Ovary (tissue), 9 donors: Measurements from ENCODE around the gene PCBP2. TPM values are rescaled to one million over a fixed set of nuclear protein-coding genes. Genes with fewer than 3 reads are reported as not detected.

Experiments
- DNase-seq, 5 donors: peaks; one replicate each; pipeline ENCODE4 v3.0.0-alpha.2; 2019 to 2020
- H3K27ac ChIP-seq, 2 donors: fragments of 200-600 bp; one replicate each; pipeline versions ENCODE4 v1.5.1 to v1.8.0; 2019 to 2022
- H3K27me3 ChIP-seq: fragments of 200-600 bp; one replicate; pipeline ENCODE4 v1.8.0; 2022
- H3K36me3 ChIP-seq: fragments of 200-600 bp; sonication (generic); one replicate; pipeline ENCODE4 v1.5.1; 2019
- H3K4me1 ChIP-seq: one replicate; pipeline ENCODE4 v1.8.1; 2013; ENCODE audit warnings: mild to moderate bottlenecking, moderate library complexity; ENCODE audit not compliant: insufficient read depth
- H3K4me3 ChIP-seq: fragments of 200-600 bp; sonication (generic); one replicate; pipeline ENCODE4 v1.5.1; 2017
- H3K9me3 ChIP-seq, 2 donors: fragments of 200-600 bp in 1 of 2; sonication (generic) in 1 of 2; one replicate each; pipeline versions ENCODE4 v1.5.1 to v1.8.1; 2013 to 2019; ENCODE audit warnings: mild to moderate bottlenecking in 1 of 2, moderate library complexity in 1 of 2
- EP300 ChIP-seq: sonication (generic); formaldehyde crosslinking; IDR thresholded peaks from one replicate; pipeline ENCODE4 v1.6.1; 2017; ENCODE audit warnings: antibody characterized with exemption
- POLR2A ChIP-seq: fragments of 450-650 bp; IDR thresholded peaks from one replicate; pipeline ENCODE4 v1.6.1; 2017; ENCODE audit warnings: antibody characterized with exemption, mild to moderate bottlenecking, moderate library complexity
- WGBS, 3 donors: extraction: QIAGEN DNeasy Blood & Tissue Kit in 1 of 3; methylation state at CpG; one replicate each; pipeline versions ENCODE4 v1.1.5 to v1.1.7; 2013 to 2017; 5-methylcytosine and 5-hydroxymethylcytosine counted together
- intact Hi-C, 4 donors: fragments of 100-400 bp; cut with DNase I; formaldehyde crosslinking; loops; one replicate each; pipeline versions ENCODE4 v1.11.0 to v1.15.1; 2022 to 2023
- polyA plus RNA-seq, 2 donors: library from polyadenylated mRNA; stranded (reverse); fragments of 200-250 nt in 1 of 2; fragments of 350-450 nt in 1 of 2; fragmentation: Illumina TruSeq in 1 of 2; extraction: RNeasy Lipid Tissue Mini Kit (QIAGEN cat#74804) in 1 of 2; gene quantifications; one replicate each; pipeline ENCODE4 v1.2.3, GENCODE V29; 2013 to 2014
- total RNA-seq, 7 donors: library from RNA; depleted of rRNA in 2 of 7; stranded (reverse); fragments of >200 nt in 2 of 7; fragmentation: NEBNext Ultra II Directional in 3 of 7; extraction: Animal tissue kit (Norgen Biotek cat#: 25700) in 3 of 7; gene quantifications; one replicate each; pipeline versions ENCODE4 v1.1.0 to v1.2.4, GENCODE V29; 2016 to 2023
- TF ChIP-seq, protein P1 (sequence below), 3 donors: fragments of 450-650 bp in 2 of 3; fragments of 200-600 bp in 1 of 3; IDR thresholded peaks; one replicate each; pipeline versions ENCODE4 v1.5.1 to v1.8.0; 2016 to 2022; ENCODE audit warnings: antibody characterized with exemption in 3 of 3, mild to moderate bottlenecking in 1 of 3
- donor health status: DM: no; HTN: no; CAD: no; lungs with moderate emphysema.
- donor health status: DM: no; HTN: no; CAD: no.
- donor health status: Bipolar disorder and iron deficiency.
- donor health status: DM: yes; HTN: yes; CAD: no.
- donor health status: DM: no; HTN: no; CAD: no.
- donor health status: DM: yes; HTN: yes; CAD: no.

The PCBP2 gene
- total and polyA plus RNA-seq, 9 donors = 413 to 1,354 (median 948) TPM

DNA sequence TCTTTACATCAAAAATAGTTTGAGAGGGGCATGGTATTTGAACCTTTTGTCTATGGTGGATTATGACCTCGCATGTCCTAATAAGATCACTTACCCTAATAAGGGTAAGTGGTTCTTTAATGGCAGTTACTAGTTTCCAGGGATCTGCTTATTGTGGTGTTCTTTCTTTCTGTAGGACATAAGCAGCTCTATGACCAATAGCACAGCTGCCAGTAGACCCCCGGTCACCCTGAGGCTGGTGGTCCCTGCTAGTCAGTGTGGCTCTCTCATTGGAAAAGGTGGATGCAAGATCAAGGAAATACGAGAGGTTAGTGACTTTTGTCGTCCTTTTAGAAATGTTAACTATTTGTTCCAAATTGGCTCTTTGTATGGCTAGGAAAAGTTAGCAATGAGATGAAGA lies 7.2 kb downstream of the PCBP2 start:
- Histone ChIP-seq H3K4me3 (no peak overlapping the region), H3K27ac (no peak overlapping the region), H3K36me3 (no peaks in the 10 kb centered on the region), H3K27me3 (no peaks in the 10 kb centered on the region), H3K4me1 (peaks cover 2% of the 10 kb centered on the region), H3K9me3 (no peaks in the 10 kb centered on the region)
- intact Hi-C loops = no loop called here
- DNase-seq = no peak
- TF ChIP-seq POLR2A (no peak), EP300 (no peak)
- TF ChIP-seq, protein P1, sequence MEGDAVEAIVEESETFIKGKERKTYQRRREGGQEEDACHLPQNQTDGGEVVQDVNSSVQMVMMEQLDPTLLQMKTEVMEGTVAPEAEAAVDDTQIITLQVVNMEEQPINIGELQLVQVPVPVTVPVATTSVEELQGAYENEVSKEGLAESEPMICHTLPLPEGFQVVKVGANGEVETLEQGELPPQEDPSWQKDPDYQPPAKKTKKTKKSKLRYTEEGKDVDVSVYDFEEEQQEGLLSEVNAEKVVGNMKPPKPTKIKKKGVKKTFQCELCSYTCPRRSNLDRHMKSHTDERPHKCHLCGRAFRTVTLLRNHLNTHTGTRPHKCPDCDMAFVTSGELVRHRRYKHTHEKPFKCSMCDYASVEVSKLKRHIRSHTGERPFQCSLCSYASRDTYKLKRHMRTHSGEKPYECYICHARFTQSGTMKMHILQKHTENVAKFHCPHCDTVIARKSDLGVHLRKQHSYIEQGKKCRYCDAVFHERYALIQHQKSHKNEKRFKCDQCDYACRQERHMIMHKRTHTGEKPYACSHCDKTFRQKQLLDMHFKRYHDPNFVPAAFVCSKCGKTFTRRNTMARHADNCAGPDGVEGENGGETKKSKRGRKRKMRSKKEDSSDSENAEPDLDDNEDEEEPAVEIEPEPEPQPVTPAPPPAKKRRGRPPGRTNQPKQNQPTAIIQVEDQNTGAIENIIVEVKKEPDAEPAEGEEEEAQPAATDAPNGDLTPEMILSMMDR (IDR thresholded peaks at IDR 0.05) = no peak
- 61 to 69% (median 68%) methylated on average over 4 of the region's 4 CpGs for WGBS, 3 donors

DNA sequence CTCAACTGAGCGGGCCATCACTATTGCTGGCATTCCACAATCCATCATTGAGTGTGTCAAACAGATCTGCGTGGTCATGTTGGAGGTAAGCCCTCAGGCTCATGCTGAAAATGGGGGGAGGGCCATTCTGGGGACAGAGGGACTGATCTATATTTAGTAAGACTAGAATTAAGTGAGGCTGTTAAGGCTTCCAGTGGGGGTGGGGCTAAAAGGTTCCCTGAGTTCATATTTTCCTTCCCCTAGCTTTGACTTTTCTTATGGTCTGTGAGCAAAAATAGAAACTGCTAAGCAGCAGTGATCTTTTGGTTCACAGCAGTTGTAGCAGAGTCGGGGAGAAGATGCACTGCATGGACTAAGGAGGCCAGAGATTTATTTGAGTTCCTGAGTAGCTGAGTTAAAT lies 9.2 kb downstream of the PCBP2 start:
- H3K4me1 ChIP-seq = no peaks in the 10 kb centered on the region
- intact Hi-C loops = loop anchor here in 1 of 4 donors (5.0 kb wide), 1 partner anchor 46 kb away; the partner anchor contains the start of gene NPFF
- no peaks in the 10 kb centered on the region for H3K27me3 ChIP-seq
- no peak for TF ChIP-seq EP300
- no peaks in the 10 kb centered on the region for H3K9me3 ChIP-seq
- 60 to 75% (median 63%) methylated on average over 3 of the region's 3 CpGs for WGBS, 3 donors
- no peak overlapping the region for H3K27ac ChIP-seq
- no peak overlapping the region for H3K4me3 ChIP-seq
- no peaks in the 10 kb centered on the region for H3K36me3 ChIP-seq
- no peak for DNase-seq

DNA sequence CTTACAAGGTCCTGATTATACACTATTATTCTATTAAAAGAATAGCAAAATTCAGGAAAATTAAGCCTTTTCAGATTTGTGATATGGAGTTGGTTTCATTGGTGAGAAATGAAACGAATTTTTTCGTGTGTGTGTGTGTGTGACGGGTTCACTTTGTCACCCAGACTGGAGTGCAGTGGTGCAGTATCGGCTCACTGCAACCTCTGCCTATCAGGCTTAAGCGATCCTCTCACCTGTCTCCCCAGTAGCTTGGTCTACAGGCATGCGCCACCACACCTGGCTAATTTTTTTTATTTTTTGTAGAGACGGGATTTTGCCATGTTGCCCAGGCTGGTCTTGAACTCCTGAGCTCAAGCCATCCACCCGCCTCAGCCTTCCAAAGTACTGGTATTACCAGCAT lies 9.7 kb downstream of the PCBP2 start:
- Histone ChIP-seq H3K9me3 (no peaks in the 10 kb centered on the region), H3K4me1 (no peaks in the 10 kb centered on the region), H3K4me3 (no peak overlapping the region), H3K27ac (no peak overlapping the region), H3K36me3 (no peaks in the 10 kb centered on the region), H3K27me3 (no peaks in the 10 kb centered on the region)
- TF ChIP-seq POLR2A (no peak), EP300 (no peak)
- TF ChIP-seq, protein P1 (IDR thresholded peaks at IDR 0.05) = no peak
- intact Hi-C loops = loop anchor here in 1 of 4 donors (5.0 kb wide), 1 partner anchor 46 kb away; the partner anchor contains the start of gene NPFF
- WGBS, 3 donors = 72 to 78% (median 75%) methylated on average over 8 of the region's 8 CpGs
- no peak for DNase-seq

DNA sequence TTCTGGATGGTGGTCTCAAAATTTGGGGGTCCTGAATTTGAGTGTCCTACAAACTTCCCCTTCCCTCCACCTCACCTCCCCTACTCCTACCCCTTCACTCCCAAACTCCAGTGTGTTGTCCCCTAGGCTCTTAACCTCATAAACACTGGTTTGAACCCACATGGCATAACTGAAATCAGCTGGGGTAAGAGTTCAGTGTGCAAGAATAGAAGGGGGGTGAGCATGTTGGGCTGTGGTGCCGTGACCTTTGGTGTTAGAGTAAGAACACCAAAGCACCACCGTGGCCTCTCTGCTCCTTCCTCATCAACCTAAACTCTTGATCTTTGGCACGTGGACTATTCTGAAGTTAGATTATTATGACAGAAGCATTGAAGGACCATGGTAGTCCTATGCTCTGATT lies 11.0 kb downstream of the PCBP2 start:
- H3K9me3 ChIP-seq = no peaks in the 10 kb centered on the region
- TF ChIP-seq POLR2A = no peak
- TF ChIP-seq, protein P1 (IDR thresholded peaks at IDR 0.05) = no peak
- no peak for TF ChIP-seq EP300
- WGBS, 3 donors = 54 to 58% (median 55%) methylated on average over 3 of the region's 3 CpGs
- no peak for DNase-seq
- no peaks in the 10 kb centered on the region for H3K27me3 ChIP-seq
- no peak overlapping the region for H3K27ac ChIP-seq
- H3K4me3 ChIP-seq = no peak overlapping the region
- H3K4me1 ChIP-seq = no peaks in the 10 kb centered on the region
- intact Hi-C loops = loop anchor here in 1 of 4 donors (5.0 kb wide), 1 partner anchor 44 kb away; the partner anchor contains the start of gene NPFF
- H3K36me3 ChIP-seq = no peaks in the 10 kb centered on the region

DNA sequence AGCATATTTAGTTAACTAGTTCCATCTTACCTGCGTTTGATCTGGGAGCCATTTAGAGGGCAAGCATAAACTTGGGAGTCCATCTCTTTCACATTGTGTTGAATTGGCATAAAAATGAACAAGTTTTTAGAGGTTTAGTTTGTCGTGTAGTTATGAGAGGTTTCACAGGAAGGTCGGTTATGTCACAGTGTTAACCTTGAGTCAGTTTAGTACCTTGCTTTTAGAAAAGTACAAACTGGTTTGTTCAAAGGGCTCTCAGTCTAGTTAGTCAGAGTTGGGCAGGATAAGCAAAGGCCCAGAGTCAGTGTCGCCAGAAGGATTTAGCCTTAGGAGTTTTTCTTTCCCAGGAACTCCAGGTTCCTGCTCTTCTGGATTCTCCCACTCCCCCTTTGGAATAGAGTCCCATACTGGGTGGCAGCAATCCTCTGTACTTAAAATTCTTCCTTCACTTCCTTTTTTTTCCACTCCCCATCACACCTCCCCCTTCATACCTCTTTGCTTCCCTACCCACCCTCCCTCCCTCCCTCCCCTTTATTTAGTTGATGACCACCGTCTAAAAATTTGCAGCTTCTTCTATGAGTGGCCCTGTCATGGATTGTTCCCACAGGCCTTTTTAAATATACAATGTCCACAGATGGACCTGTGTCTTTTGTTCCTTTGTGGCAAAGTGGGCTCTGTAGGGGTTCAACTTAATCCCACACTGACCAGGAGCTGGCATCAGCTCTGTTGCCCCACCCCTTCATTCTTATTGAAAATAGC lies 12.1 kb downstream of the PCBP2 start:
- no peak overlapping the region for H3K27ac ChIP-seq
- no peak for DNase-seq
- no peaks in the 10 kb centered on the region for H3K4me1 ChIP-seq
- intact Hi-C loops = loop anchor here in 1 of 4 donors (5.0 kb wide), 1 partner anchor 43 kb away; the partner anchor contains the start of gene NPFF
- 35 to 42% (median 40%) methylated on average over 5 of the region's 5 CpGs for WGBS, 3 donors
- no peaks in the 10 kb centered on the region for H3K27me3 ChIP-seq
- TF ChIP-seq, protein P1 (IDR thresholded peaks at IDR 0.05) = no peak
- no peak for TF ChIP-seq POLR2A
- TF ChIP-seq EP300 = no peak
- no peak overlapping the region for H3K4me3 ChIP-seq
- no peaks in the 10 kb centered on the region for H3K36me3 ChIP-seq
- no peaks in the 10 kb centered on the region for H3K9me3 ChIP-seq
